ENCODE results near the gene ERBB2.

- TF ChIP-seq TAF1 (IDR thresholded peaks at IDR 0.05; ENCODE audit: low read depth, low read length): no peak
- no peak for TF ChIP-seq JUN (IDR thresholded peaks at IDR 0.05; ENCODE audit: low read depth, low read length)
Measured at GRCh38 chr17:39714234-39714633, 14.4 kb downstream of the ERBB2 start.
